H1 (cell line): ENCODE results near the gene UTP15. TPM values are rescaled to one million over a fixed set of nuclear protein-coding genes. Genes with fewer than 3 reads are reported as not detected.
A peak's percentile ranks its signal among the peaks of the same experiment; 100 is the strongest.

Experiments
- ASH2L ChIP-seq: fragments of 200-600, 300-600 bp; sonication (generic); IDR thresholded peaks from one replicate; pipeline ENCODE4 v1.7.1; 2017; ENCODE audit warnings: low read length
- EP300 ChIP-seq, 2 experiments: IDR thresholded peaks; 1 replicate in 1 of 2; 2 replicates in 1 of 2; pipeline ENCODE4 v1.6.1; 2011 to 2012; ENCODE audit warnings: low read depth in 2 of 2, low read length in 2 of 2, mild to moderate bottlenecking in 2 of 2, borderline replicate concordance in 1 of 2, inconsistent platforms in 1 of 2, moderate library complexity in 1 of 2
- EZH2 ChIP-seq: fragments of 200-600 bp; sonication (generic); IDR thresholded peaks from 2 replicates; pipeline ENCODE4 v1.7.1; 2012; ENCODE audit warnings: low read depth, mild to moderate bottlenecking, moderate library complexity, low read length, inconsistent platforms; ENCODE audit not compliant: severe bottlenecking
- FOSL1 ChIP-seq: IDR thresholded peaks from 2 replicates; pipeline ENCODE4 v1.6.1; 2011; ENCODE audit warnings: mild to moderate bottlenecking, low read depth, low read length, moderate library complexity; ENCODE audit not compliant: insufficient read depth
- GABPA ChIP-seq: IDR thresholded peaks from 2 replicates; pipeline ENCODE4 v1.6.1; 2011; ENCODE audit warnings: mild to moderate bottlenecking, low read length, moderate library complexity, borderline replicate concordance; ENCODE audit not compliant: insufficient read depth
- KDM1A ChIP-seq: fragments of 200-600, 300-600 bp; sonication (generic); IDR thresholded peaks from 2 replicates; pipeline ENCODE4 v1.7.1; 2016; ENCODE audit warnings: mild to moderate bottlenecking, low read length, borderline replicate concordance
- MAFK ChIP-seq: IDR thresholded peaks from 2 replicates; pipeline ENCODE4 v1.6.1; 2012; ENCODE audit warnings: low read depth, mild to moderate bottlenecking, improper control_type of control experiment, low read length
- NRF1 ChIP-seq: IDR thresholded peaks from 2 replicates; pipeline ENCODE4 v1.6.1; 2011; ENCODE audit warnings: mild to moderate bottlenecking, low read depth, low read length, improper control_type of control experiment
- PHF8 ChIP-seq: fragments of 200-600 bp; sonication (generic); conservative IDR thresholded peaks from 2 replicates; pipeline ENCODE4 v1.7.1; 2012; ENCODE audit warnings: low read depth, mild to moderate bottlenecking, inconsistent platforms, low read length, moderate library complexity
- RNF2 ChIP-seq: fragments of 200-900, 300-1000 bp; sonication (generic); IDR thresholded peaks from 2 replicates; pipeline ENCODE4 v1.7.1; 2016; ENCODE audit warnings: borderline replicate concordance, low read depth, mild to moderate bottlenecking, antibody characterized with exemption, low read length; ENCODE audit not compliant: poor library complexity, severe bottlenecking; ENCODE audit errors: missing control alignments
- RXRA ChIP-seq: IDR thresholded peaks from 2 replicates; pipeline ENCODE4 v1.6.1; 2011; ENCODE audit warnings: low read depth, mild to moderate bottlenecking, low read length, moderate library complexity; ENCODE audit not compliant: insufficient read depth
- SIN3A ChIP-seq, 2 experiments: IDR thresholded peaks in 1 of 2; conservative IDR thresholded peaks in 1 of 2; 2 replicates each; pipeline ENCODE4 v1.6.1; 2011 to 2012; ENCODE audit warnings: low read length in 2 of 2, improper control_type of control experiment in 1 of 2, low read depth in 1 of 2, mild to moderate bottlenecking in 1 of 2
- SIX5 ChIP-seq: IDR thresholded peaks from 2 replicates; pipeline ENCODE4 v1.6.1; 2011; ENCODE audit warnings: mild to moderate bottlenecking, low read depth, low read length
- SP1 ChIP-seq: IDR thresholded peaks from 2 replicates; pipeline ENCODE4 v1.6.1; 2011; ENCODE audit warnings: low read depth, low read length
- SUZ12 ChIP-seq: fragments of 200-600 bp; sonication (generic); IDR thresholded peaks from 2 replicates; pipeline ENCODE4 v1.6.1; 2012; ENCODE audit warnings: mild to moderate bottlenecking, inconsistent platforms, low read length, moderate library complexity, mixed read lengths
- TAF1 ChIP-seq: IDR thresholded peaks from 2 replicates; pipeline ENCODE4 v1.6.1; 2011; ENCODE audit warnings: mild to moderate bottlenecking, low read depth, low read length
- YY1 ChIP-seq: IDR thresholded peaks from 2 replicates; pipeline ENCODE4 v1.6.1; 2011; ENCODE audit warnings: low read depth, mild to moderate bottlenecking, low read length
- polyA plus RNA-seq, 7 experiments: library from polyadenylated mRNA; depleted of rRNA in 3 of 7; stranded (reverse) in 5 of 7; unstranded in 2 of 7; fragments of >200 nt in 5 of 7; fragments of 200-250 nt in 2 of 7; gene quantifications; 1 replicate in 5 of 7; 2 replicates in 1 of 7; 4 replicates in 1 of 7; pipeline versions ENCODE4 v1.2.1 to v1.2.3, GENCODE V29; 2011 to 2013; ENCODE audit warnings: missing spikeins in 2 of 7, mixed read lengths in 2 of 7
- total RNA-seq: library from RNA; stranded (reverse); fragmentation: NEBNext Ultra II Directional; extraction: Animal tissue kit (Norgen Biotek cat#: 25700); gene quantifications from 2 replicates; pipeline ENCODE4 v1.2.1, GENCODE V29; 2021

The UTP15 gene
- total and polyA plus RNA-seq, 2 of the 8 experiments (the other 6 are each of a cell fraction or from before 2014, with no cell fraction given): 14.3 to 33.6 TPM

GRCh38 chr5:73565139-73565968 is at the start of gene UTP15, which contains the start of gene ANKRA2 (continued):
- TF ChIP-seq GABPA (no peak), TAF1 (peak; percentile 88), KDM1A (no peak), EP300 (IDR thresholded peaks at IDR 0.05; ENCODE audit: borderline replicate concordance in 1 of 2, low read depth in 2 of 2, low read length in 2 of 2) (no peak), SP1 (no peak), RNF2 (no peak), MAFK (no peak), ASH2L (peak; percentile 97), YY1 (0 out of 2 replicates have a peak, but pooled peaks have one; percentile 7), FOSL1 (no peak), PHF8 (peak; percentile 88), NRF1 (peak; percentile 27; the same call in 1 of the 2 replicates), SIX5 (no peak), SUZ12 (no peak), EZH2 (no peak), SIN3A (conservative IDR thresholded peaks at IDR 0.05 in 1 of 2, IDR thresholded peaks at IDR 0.05 in 1 of 2; ENCODE audit: low read depth in 1 of 2, low read length in 2 of 2) (peak in 1 of 2 experiments; percentile 93; a peak in 3 of 4 replicates), RXRA (no peak)
